Measurements from ENCODE around the gene HOXA2. TPM values are rescaled to one million over a fixed set of nuclear protein-coding genes. Genes with fewer than 3 reads are reported as not detected.

The HOXA2 gene
- total RNA-seq, 2 donors from 2014 or later, result 1.8 to 2.4 TPM

GRCh38 chr7:27143023-27143949 lies 40.8 kb upstream of the HOXA2 start, which contains the start of gene HOXA5:
Gene HOXA5 (minus strand): TSS chr7:27143681. CDS start chr7:27143607, 74 bp downstream.
- H3K27me3 ChIP-seq, result no peaks in the 10 kb centered on the region

GRCh38 chr7:27142580-27143022 lies 40.1 kb upstream of the HOXA2 start:
- H3K9me3 ChIP-seq, result no peaks in the 10 kb centered on the region
- H3K27ac ChIP-seq, result peak overlapping the region; percentile 84
- peak; percentile 32 for DNase-seq
- peak overlapping the region; percentile 75 to 100 for H3K9ac ChIP-seq (ENCODE audit: low read depth in 2 of 2, low read length in 2 of 2)
- peaks cover 17% of the 10 kb centered on the region for H3K4me1 ChIP-seq
- no peak for TF ChIP-seq CTCF (IDR thresholded peaks at IDR 0.05)
- no peaks in the 10 kb centered on the region for H3K36me3 ChIP-seq
- peak overlapping the region; percentile 43 for H3K4me3 ChIP-seq
- intact Hi-C loops (cut with DNase I), result loop anchor here (5.0 kb wide), 1 partner anchor 35 kb away; no protein-coding TSS in a partner anchor
- no peaks in the 10 kb centered on the region for H3K27me3 ChIP-seq

More at GRCh38 chr7:27143023-27143949, 40.8 kb upstream of the HOXA2 start, which contains the start of gene HOXA5:
- intact Hi-C loops (cut with DNase I), result loop anchor here (5.0 kb wide), 1 partner anchor 36 kb away; no protein-coding TSS in a partner anchor
- Histone ChIP-seq H3K4me1 (peaks cover 17% of the 10 kb centered on the region), H3K9ac (ENCODE audit: low read depth in 2 of 2, low read length in 2 of 2) (peak within 1 kb of the TSS; percentile 75 to 100), H3K36me3 (no peaks in the 10 kb centered on the region), H3K9me3 (no peaks in the 10 kb centered on the region), H3K4me3 (peak within 1 kb of the TSS; percentile 43), H3K27ac (peak within 1 kb of the TSS; percentile 84)
- TF ChIP-seq CTCF (IDR thresholded peaks at IDR 0.05), result peak; percentile 80
- DNase-seq, result peak; percentile 85

GRCh38 chr7:27141923-27142579 lies 39.6 kb upstream of the HOXA2 start:
- no peak for TF ChIP-seq CTCF (IDR thresholded peaks at IDR 0.05)
- Histone ChIP-seq H3K9ac (ENCODE audit: low read depth in 2 of 2, low read length in 2 of 2) (peak overlapping the region; percentile 75 to 100), H3K27me3 (no peaks in the 10 kb centered on the region), H3K36me3 (no peaks in the 10 kb centered on the region), H3K9me3 (no peaks in the 10 kb centered on the region), H3K4me1 (peaks cover 12% of the 10 kb centered on the region), H3K27ac (peak overlapping the region; percentile 84), H3K4me3 (peak overlapping the region; percentile 43)
- DNase-seq, result peak; percentile 53
- intact Hi-C loops (cut with DNase I), result loop anchor here (5.0 kb wide), 1 partner anchor 35 kb away; no protein-coding TSS in a partner anchor

GRCh38 chr7:27141137-27141922 lies 38.8 kb upstream of the HOXA2 start:
- DNase-seq, result peak; percentile 27
- Histone ChIP-seq H3K4me3 (peak overlapping the region; percentile 43), H3K9me3 (no peaks in the 10 kb centered on the region), H3K27ac (peak overlapping the region; percentile 84), H3K27me3 (no peaks in the 10 kb centered on the region), H3K36me3 (no peaks in the 10 kb centered on the region), H3K4me1 (peaks cover 9% of the 10 kb centered on the region), H3K9ac (ENCODE audit: low read depth in 2 of 2, low read length in 2 of 2) (peak overlapping the region; percentile 75 to 100)
- intact Hi-C loops (cut with DNase I), result loop anchor here (5.0 kb wide), 1 partner anchor 34 kb away; no protein-coding TSS in a partner anchor
- TF ChIP-seq CTCF (IDR thresholded peaks at IDR 0.05), result no peak
